ENCODE measurements around the gene SLC6A1. TPM values are rescaled to one million over a fixed set of nuclear protein-coding genes. Genes with fewer than 3 reads are reported as not detected.

SLC6A1 gene
- total RNA-seq, 1 experiment from 2014 or later = not detected

- POLR2A ChIA-PET = no interaction called here
These were observed 13.2 kb downstream of the SLC6A1 start for GRCh38 chr3:11005686-11006256.

DNA sequence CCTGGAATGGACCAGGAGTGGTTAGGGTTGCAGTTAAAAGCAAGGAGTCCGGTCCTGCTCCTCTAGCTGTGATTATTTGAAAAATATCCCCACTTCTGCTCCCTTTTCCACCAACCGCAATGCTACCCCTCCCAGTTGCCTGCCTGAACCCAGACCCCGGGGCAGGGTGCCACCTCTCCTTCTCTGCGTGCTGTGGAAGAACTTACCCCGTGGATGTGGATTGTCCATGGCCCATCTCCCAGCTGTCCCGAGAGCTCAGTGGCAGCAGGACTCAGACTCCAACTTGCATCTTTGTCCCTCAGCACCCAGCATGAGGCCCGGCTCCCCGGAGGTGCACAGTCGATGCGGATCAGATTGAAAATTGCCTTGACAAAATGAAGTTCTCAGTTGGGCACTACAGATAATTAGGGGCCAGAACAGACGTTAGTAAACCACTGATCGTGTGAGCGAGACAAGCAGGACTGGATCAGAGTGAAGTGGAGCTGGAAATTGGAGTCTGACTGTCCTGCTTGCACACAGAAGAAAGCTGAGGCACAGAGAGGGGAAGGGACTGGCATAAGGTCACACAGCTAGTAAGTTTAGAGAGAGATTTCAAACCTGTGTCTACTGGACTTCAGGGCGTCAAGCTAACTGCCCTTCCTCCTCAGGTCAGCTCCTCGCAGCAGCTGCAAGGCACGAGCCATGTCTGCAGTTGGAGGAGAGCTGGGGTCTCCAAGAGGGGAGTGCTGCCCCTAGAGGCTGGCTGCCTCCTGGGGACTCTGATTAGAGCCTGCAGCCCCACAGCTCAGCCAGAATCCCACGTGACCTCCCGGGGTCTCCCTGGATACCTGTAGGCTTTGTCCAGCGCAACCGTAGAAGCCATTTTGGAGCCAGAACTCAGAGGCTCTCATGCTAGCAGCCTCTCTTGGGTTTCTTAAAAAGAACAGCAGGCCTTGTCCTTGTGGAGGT, 14.7 kb downstream of the SLC6A1 start:
- Histone ChIP-seq H3K9me3 (no peaks in the 10 kb centered on the region), H3K27me3 (replicated peaks; ENCODE audit: control insufficient read depth, insufficient read depth, low read length) (no peaks in the 10 kb centered on the region; the same call in 1 of the 2 replicates), H3K4me1 (no peaks in the 10 kb centered on the region), H3K4me3 (ENCODE audit: low read depth, low read length) (no peak overlapping the region), H3K36me3 (ENCODE audit: control insufficient read depth, insufficient read depth, low read length) (no peaks in the 10 kb centered on the region)
- H3K27me3 Mint-ChIP-seq (ENCODE audit: insufficient read depth, unreplicated experiment) = peaks cover 18% of the 10 kb centered on the region
- ChIA-PET POLR2A (no interaction called here), CTCF (no interaction called here)
- H3K36me3 Mint-ChIP-seq (ENCODE audit: insufficient read depth, unreplicated experiment) = no peaks in the 10 kb centered on the region
- no peak overlapping the region for H3K4me3 Mint-ChIP-seq (ENCODE audit: unreplicated experiment)
- DNase-seq = no peak
- no TSS peak for BruUV-seq (replicated peaks)
- intact Hi-C loops (cut with micrococcal nuclease; ENCODE audit: unreplicated experiment) = no loop called here
- TF ChIP-seq, protein P1, sequence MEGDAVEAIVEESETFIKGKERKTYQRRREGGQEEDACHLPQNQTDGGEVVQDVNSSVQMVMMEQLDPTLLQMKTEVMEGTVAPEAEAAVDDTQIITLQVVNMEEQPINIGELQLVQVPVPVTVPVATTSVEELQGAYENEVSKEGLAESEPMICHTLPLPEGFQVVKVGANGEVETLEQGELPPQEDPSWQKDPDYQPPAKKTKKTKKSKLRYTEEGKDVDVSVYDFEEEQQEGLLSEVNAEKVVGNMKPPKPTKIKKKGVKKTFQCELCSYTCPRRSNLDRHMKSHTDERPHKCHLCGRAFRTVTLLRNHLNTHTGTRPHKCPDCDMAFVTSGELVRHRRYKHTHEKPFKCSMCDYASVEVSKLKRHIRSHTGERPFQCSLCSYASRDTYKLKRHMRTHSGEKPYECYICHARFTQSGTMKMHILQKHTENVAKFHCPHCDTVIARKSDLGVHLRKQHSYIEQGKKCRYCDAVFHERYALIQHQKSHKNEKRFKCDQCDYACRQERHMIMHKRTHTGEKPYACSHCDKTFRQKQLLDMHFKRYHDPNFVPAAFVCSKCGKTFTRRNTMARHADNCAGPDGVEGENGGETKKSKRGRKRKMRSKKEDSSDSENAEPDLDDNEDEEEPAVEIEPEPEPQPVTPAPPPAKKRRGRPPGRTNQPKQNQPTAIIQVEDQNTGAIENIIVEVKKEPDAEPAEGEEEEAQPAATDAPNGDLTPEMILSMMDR (IDR thresholded peaks at IDR 0.05; ENCODE audit: insufficient read depth in 1 of 2, low read depth in 1 of 2, low read length in 1 of 2, severe bottlenecking in 1 of 2, unreplicated experiment in 1 of 2) = no peak
- H3K9me3 Mint-ChIP-seq (ENCODE audit: unreplicated experiment) = no peaks in the 10 kb centered on the region
- H3K27ac Mint-ChIP-seq (ENCODE audit: unreplicated experiment) = no peak overlapping the region
- no peaks in the 10 kb centered on the region for H3K4me1 Mint-ChIP-seq (ENCODE audit: low read depth, unreplicated experiment)

More at GRCh38 chr3:11005686-11006256, 13.2 kb downstream of the SLC6A1 start:
- Mint-ChIP-seq H3K36me3 (ENCODE audit: insufficient read depth, unreplicated experiment) (no peaks in the 10 kb centered on the region), H3K27ac (ENCODE audit: unreplicated experiment) (no peak overlapping the region), H3K9me3 (ENCODE audit: unreplicated experiment) (no peaks in the 10 kb centered on the region), H3K27me3 (ENCODE audit: insufficient read depth, unreplicated experiment) (peaks cover 21% of the 10 kb centered on the region), H3K4me1 (ENCODE audit: low read depth, unreplicated experiment) (no peaks in the 10 kb centered on the region), H3K4me3 (ENCODE audit: unreplicated experiment) (no peak overlapping the region)
- no peak for DNase-seq
- intact Hi-C loops (cut with micrococcal nuclease; ENCODE audit: unreplicated experiment) = no loop called here
- BruUV-seq (replicated peaks) = no TSS peak
- TF ChIP-seq, protein P1 (IDR thresholded peaks at IDR 0.05; ENCODE audit: insufficient read depth in 1 of 2, low read depth in 1 of 2, low read length in 1 of 2, severe bottlenecking in 1 of 2, unreplicated experiment in 1 of 2) = no peak
- H3K9me3 ChIP-seq = no peaks in the 10 kb centered on the region
- CTCF ChIA-PET = no interaction called here
- no peaks in the 10 kb centered on the region for H3K36me3 ChIP-seq (ENCODE audit: control insufficient read depth, insufficient read depth, low read length)
- H3K4me3 ChIP-seq (ENCODE audit: low read depth, low read length) = no peak overlapping the region
- no peaks in the 10 kb centered on the region; the same call in 1 of the 2 replicates for H3K27me3 ChIP-seq (replicated peaks; ENCODE audit: control insufficient read depth, insufficient read depth, low read length)
- no peaks in the 10 kb centered on the region for H3K4me1 ChIP-seq

DNA sequence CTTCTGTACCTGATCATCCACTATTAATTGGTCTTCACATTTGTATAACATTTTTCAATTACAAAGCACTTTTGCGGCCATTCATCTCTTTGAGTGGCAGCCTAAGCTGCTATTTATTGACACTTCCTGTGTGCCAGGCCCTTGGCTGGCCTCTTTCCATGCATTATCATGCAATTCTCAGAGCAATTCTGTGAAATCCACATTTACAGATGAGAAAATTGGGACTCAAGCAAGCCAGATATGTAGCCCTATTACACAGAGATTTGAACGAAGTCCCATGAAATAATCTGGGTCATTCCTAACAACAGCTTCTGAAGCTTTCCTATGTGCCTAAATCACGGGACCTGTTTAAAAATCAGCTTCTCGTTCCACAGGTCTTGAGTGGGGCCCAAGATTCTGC, 17.4 kb downstream of the SLC6A1 start:
- H3K27me3 ChIP-seq (replicated peaks; ENCODE audit: control insufficient read depth, insufficient read depth, low read length) = no peaks in the 10 kb centered on the region
- intact Hi-C loops (cut with micrococcal nuclease; ENCODE audit: unreplicated experiment) = no loop called here
- ChIA-PET POLR2A (no interaction called here), CTCF (no interaction called here)
- no peak overlapping the region for H3K4me3 ChIP-seq (ENCODE audit: low read depth, low read length)
- H3K4me1 ChIP-seq = no peaks in the 10 kb centered on the region
- Mint-ChIP-seq H3K9me3 (ENCODE audit: unreplicated experiment) (no peaks in the 10 kb centered on the region), H3K27me3 (ENCODE audit: insufficient read depth, unreplicated experiment) (peaks cover 15% of the 10 kb centered on the region), H3K27ac (ENCODE audit: unreplicated experiment) (no peak overlapping the region), H3K4me3 (ENCODE audit: unreplicated experiment) (no peak overlapping the region), H3K4me1 (ENCODE audit: low read depth, unreplicated experiment) (no peaks in the 10 kb centered on the region), H3K36me3 (ENCODE audit: insufficient read depth, unreplicated experiment) (no peaks in the 10 kb centered on the region)
- H3K36me3 ChIP-seq (ENCODE audit: control insufficient read depth, insufficient read depth, low read length) = no peaks in the 10 kb centered on the region
- H3K9me3 ChIP-seq = no peaks in the 10 kb centered on the region
- no peak for DNase-seq
- TF ChIP-seq, protein P1 (IDR thresholded peaks at IDR 0.05; ENCODE audit: insufficient read depth in 1 of 2, low read depth in 1 of 2, low read length in 1 of 2, severe bottlenecking in 1 of 2, unreplicated experiment in 1 of 2) = no peak
- BruUV-seq (replicated peaks) = no TSS peak
